Thoracic aorta (tissue), 2 donors: ENCODE data around the gene TIMM44. TPM values are rescaled to one million over a fixed set of nuclear protein-coding genes. Genes with fewer than 3 reads are reported as not detected.

Source experiments
- ATAC-seq: fragments of 150-250 bp; one replicate; pipeline ENCODE4 v1.8.0; 2017; ENCODE audit warnings: low read depth; ENCODE audit not compliant: insufficient number of reproducible peaks, low FRiP score
- DNase-seq: peaks from one replicate; pipeline ENCODE4 v3.0.0-alpha.2; 2020; ENCODE audit warnings: low spot score
- H3K27ac ChIP-seq, 2 donors: fragments of 200-600 bp; sonication (generic); 1 replicate in 1 of 2; 2 replicates in 1 of 2; pipeline ENCODE4 v1.5.1; 2016; ENCODE audit warnings: mild to moderate bottlenecking in 2 of 2, moderate library complexity in 2 of 2
- H3K27me3 ChIP-seq: fragments of 200-600 bp; sonication (generic); replicated peaks from 2 replicates; pipeline ENCODE4 v1.6.0; 2016; ENCODE audit warnings: mild to moderate bottlenecking; ENCODE audit not compliant: insufficient read depth
- H3K36me3 ChIP-seq: fragments of 200-600 bp; sonication (generic); one replicate; pipeline ENCODE4 v1.5.1; 2016
- H3K4me1 ChIP-seq, 2 donors: fragments of 200-600 bp; sonication (generic); 1 replicate in 1 of 2; 2 replicates in 1 of 2; pipeline versions ENCODE4 v1.5.1 to v1.6.0; 2016; ENCODE audit warnings: low read depth in 2 of 2, mild to moderate bottlenecking in 1 of 2; ENCODE audit not compliant: control insufficient read depth in 1 of 2
- H3K4me3 ChIP-seq: fragments of 200-600 bp; sonication (generic); 2 replicates; pipeline ENCODE4 v1.5.1; 2016; ENCODE audit warnings: mild to moderate bottlenecking
- H3K9me3 ChIP-seq: fragments of 200-600 bp; sonication (generic); 2 replicates; pipeline ENCODE4 v1.5.1; 2016
- total RNA-seq, 2 donors: library from RNA; depleted of rRNA; stranded (reverse); fragments of >200 nt; gene quantifications; one replicate each; pipeline versions ENCODE4 v1.1.0 to v1.2.3, GENCODE V29; 2016
- TF ChIP-seq, protein P1 (sequence below): fragments of 200-600 bp; sonication (generic); IDR thresholded peaks from one replicate; pipeline ENCODE4 v1.5.1; 2019; ENCODE audit warnings: antibody characterized with exemption

TIMM44 gene
- total RNA-seq, 2 donors from 2014 or later: 51.2 to 77.6 TPM

DNA sequence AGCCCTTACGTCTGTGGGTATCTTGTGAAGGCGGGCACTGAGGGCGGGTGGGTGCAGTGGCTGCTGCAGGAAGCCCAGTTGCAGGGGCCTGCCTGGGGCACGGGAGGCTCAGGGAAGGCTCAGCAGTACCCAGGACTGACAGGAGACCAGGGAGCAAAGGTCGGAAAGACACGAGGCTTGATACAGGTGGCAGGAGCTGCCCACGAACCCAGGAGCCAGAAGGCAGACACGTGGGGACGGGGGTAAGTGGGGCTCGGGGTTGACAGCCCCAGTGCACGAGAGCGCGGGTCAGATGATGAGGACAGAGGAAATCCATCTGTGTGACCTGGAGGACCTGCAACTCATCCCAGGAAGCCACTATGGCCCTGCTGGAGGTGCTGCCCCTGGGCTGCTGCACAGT, 36.7 kb upstream of the TIMM44 start:
- Histone ChIP-seq H3K4me3 (no peak overlapping the region), H3K27ac (no peak overlapping the region), H3K27me3 (no peaks in the 10 kb centered on the region), H3K9me3 (no peaks in the 10 kb centered on the region), H3K4me1 (peaks cover 0 to 6% of the 10 kb centered on the region in 2 donors), H3K36me3 (peaks cover 41% of the 10 kb centered on the region)
- DNase-seq (no peak), ATAC-seq (no peak)
- TF ChIP-seq, protein P1, sequence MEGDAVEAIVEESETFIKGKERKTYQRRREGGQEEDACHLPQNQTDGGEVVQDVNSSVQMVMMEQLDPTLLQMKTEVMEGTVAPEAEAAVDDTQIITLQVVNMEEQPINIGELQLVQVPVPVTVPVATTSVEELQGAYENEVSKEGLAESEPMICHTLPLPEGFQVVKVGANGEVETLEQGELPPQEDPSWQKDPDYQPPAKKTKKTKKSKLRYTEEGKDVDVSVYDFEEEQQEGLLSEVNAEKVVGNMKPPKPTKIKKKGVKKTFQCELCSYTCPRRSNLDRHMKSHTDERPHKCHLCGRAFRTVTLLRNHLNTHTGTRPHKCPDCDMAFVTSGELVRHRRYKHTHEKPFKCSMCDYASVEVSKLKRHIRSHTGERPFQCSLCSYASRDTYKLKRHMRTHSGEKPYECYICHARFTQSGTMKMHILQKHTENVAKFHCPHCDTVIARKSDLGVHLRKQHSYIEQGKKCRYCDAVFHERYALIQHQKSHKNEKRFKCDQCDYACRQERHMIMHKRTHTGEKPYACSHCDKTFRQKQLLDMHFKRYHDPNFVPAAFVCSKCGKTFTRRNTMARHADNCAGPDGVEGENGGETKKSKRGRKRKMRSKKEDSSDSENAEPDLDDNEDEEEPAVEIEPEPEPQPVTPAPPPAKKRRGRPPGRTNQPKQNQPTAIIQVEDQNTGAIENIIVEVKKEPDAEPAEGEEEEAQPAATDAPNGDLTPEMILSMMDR: no peak

DNA sequence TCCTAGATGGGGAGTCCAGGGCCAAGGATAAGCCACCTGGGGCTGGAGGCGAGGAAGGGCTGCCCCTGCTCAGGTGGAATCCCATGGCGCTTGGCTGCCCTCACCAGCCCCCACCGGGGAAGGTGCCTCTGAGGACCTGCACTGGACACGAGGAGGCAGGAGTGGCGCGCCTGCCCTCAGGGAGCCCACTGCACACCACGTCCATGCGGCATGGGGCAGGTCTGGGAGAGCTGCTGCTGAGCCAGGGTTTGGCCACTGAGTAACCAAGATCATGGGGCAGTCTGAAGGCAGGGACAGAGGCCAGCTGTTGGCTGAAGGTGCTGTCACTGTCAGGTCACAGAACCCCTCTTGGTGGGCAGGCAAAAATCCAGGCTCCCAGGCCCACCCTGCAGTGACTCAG, 36.1 kb upstream of the TIMM44 start:
- ATAC-seq (no peak), DNase-seq (no peak)
- Histone ChIP-seq H3K4me1 (peaks cover 0 to 12% of the 10 kb centered on the region in 2 donors), H3K36me3 (peaks cover 41% of the 10 kb centered on the region), H3K9me3 (no peaks in the 10 kb centered on the region), H3K27me3 (no peaks in the 10 kb centered on the region), H3K4me3 (no peak overlapping the region), H3K27ac (no peak overlapping the region)
- TF ChIP-seq, protein P1: no peak

DNA sequence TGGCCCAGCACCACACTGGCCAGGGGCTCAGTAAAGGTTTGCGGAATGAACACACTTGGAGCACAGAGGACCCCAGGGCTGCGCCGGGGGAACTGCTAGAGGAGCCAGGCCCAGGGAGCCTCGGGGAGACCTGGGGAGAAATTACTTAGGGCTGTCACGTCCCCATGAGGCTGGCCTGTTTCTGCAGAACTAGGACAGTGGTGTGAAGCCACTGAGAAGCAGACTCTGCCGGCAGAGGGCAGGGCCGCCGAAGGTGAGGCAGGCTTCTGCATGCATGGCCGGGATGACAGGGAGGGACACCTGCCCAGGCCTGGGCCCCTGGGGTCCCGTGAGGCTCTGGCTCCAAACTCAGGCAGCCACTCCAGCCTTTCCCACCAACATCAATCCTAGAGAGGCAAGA, 35.5 kb upstream of the TIMM44 start:
- peaks cover 0 to 17% of the 10 kb centered on the region in 2 donors for H3K4me1 ChIP-seq
- no peaks in the 10 kb centered on the region for H3K27me3 ChIP-seq
- no peak for DNase-seq
- H3K36me3 ChIP-seq: peaks cover 41% of the 10 kb centered on the region
- ATAC-seq: no peak
- no peak overlapping the region for H3K4me3 ChIP-seq
- no peak overlapping the region for H3K27ac ChIP-seq
- no peaks in the 10 kb centered on the region for H3K9me3 ChIP-seq
- TF ChIP-seq, protein P1: no peak

DNA sequence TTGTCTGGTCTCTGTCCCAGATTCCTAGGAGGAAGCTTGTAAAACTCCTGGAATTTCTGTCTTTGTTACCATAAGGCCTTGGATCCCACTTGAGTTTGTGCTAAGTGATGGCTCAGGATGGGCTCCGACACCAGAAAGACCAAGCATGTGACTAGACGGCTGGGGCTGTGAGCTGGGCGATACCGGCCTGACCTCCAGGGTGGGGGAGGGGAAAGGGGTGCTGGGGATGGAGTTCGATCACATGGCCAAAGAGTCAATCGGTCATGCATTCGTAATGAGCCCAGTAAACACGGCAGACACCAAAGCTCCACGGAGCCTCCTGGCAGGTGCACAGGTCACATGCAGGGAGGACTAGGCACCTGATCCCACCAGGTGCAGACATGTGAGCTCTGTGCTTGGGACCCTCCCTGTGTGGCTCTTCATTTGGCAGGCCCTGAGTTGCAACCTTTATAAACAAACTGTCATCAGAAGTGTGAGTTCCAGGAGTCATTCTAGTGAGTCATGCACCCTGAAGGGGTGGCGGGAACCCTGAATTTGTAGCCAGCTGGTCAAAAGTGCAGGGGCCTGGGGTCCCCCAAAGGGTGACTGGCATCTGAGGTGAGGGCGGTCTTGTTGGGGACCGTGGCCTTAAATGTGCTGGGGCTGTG, 34.8 kb upstream of the TIMM44 start:
- TF ChIP-seq, protein P1: no peak
- H3K4me1 ChIP-seq: peaks cover 0 to 17% of the 10 kb centered on the region in 2 donors
- ATAC-seq: no peak
- no peaks in the 10 kb centered on the region for H3K9me3 ChIP-seq
- DNase-seq: no peak
- no peak overlapping the region for H3K4me3 ChIP-seq
- peaks cover 37% of the 10 kb centered on the region for H3K36me3 ChIP-seq
- H3K27ac ChIP-seq: no peak overlapping the region
- no peaks in the 10 kb centered on the region for H3K27me3 ChIP-seq

DNA sequence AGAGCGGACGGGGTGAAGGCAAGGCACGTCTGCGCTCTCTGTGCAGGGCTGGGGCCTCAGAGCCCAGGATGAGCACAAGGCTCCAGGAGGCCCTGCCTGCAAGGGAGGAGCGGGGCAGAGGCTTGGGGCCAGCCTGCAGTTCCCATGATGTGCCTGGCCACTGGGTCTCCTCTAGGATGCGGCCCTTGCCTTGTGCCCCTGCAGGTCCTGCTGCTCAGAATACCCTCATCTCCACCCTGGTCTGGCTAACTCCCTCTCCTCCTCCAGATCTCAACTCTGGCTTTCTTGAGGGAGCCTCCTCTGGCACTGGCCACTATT, 34.2 kb upstream of the TIMM44 start:
- Histone ChIP-seq H3K4me3 (no peak overlapping the region), H3K27ac (no peak overlapping the region), H3K27me3 (no peaks in the 10 kb centered on the region), H3K9me3 (no peaks in the 10 kb centered on the region), H3K4me1 (peaks cover 0 to 17% of the 10 kb centered on the region in 2 donors), H3K36me3 (peaks cover 36% of the 10 kb centered on the region)
- DNase-seq: no peak
- TF ChIP-seq, protein P1: no peak
- no peak for ATAC-seq
